RPMI8226 (cell line): ENCODE measurements around the gene MTCH1.
A peak's percentile ranks its signal among the peaks of the same experiment; 100 is the strongest.

Source experiments
- DNase-seq: peaks from one replicate; pipeline ENCODE4 v3.0.0-alpha.2; 2015

MTCH1 gene, protein sequence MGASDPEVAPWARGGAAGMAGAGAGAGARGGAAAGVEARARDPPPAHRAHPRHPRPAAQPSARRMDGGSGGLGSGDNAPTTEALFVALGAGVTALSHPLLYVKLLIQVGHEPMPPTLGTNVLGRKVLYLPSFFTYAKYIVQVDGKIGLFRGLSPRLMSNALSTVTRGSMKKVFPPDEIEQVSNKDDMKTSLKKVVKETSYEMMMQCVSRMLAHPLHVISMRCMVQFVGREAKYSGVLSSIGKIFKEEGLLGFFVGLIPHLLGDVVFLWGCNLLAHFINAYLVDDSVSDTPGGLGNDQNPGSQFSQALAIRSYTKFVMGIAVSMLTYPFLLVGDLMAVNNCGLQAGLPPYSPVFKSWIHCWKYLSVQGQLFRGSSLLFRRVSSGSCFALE

GRCh38 chr6:36985808-36986703 lies at the start of gene MTCH1:
Gene MTCH1, minus strand, starts transcription at chr6:36986196. Its CDS starts 23 bp downstream, at chr6:36986173.
- DNase-seq: peak; percentile 93

GRCh38 chr6:37033819-37034795 lies 48.1 kb upstream of the MTCH1 start:
- no peak for DNase-seq

- DNase-seq: no peak
Observed at GRCh38 chr6:37033255-37033654, 47.3 kb upstream of the MTCH1 start.

GRCh38 chr6:37032239-37032638 lies 46.2 kb upstream of the MTCH1 start:
- DNase-seq: no peak

GRCh38 chr6:37030599-37030998 lies 44.6 kb upstream of the MTCH1 start:
- DNase-seq: no peak

GRCh38 chr6:37029249-37029971 lies 43.4 kb upstream of the MTCH1 start:
- DNase-seq: peak; percentile 81

- DNase-seq: no peak
Observed at GRCh38 chr6:37027811-37028469, 41.9 kb upstream of the MTCH1 start.

DNA sequence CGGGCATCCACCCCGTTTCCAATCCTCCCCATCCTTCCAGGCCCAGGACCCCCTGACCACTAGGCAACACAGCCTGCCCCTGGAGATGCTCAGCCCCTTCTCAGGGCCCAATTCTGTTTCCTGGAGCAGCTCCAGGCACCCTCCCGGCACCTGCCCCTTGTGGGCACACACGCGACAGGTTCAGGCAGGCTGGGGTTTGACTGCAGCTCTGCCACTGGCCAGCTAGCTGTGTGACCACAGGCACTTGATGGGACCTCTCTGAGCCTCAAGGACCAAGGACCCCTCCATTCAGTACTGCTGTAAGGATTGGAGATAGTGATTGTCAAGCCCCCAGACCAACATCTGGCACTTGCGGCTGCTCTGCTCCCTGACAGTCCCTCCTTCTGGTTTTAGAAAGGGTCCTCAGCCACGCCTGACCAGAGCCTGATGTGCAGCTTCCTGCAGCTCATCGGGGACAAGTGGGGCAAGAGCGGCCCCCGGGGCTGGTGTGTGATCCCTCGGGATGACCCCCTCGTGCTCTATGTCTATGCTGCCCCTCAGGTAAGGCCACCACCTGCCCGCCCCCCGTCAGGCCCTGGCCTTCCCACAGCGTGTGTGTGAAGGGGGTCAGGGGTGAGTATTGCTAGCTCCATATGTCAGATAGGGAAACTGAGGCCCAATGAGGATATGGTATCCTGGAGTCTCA lies 41.2 kb upstream of the MTCH1 start:
- no peak for DNase-seq

DNA sequence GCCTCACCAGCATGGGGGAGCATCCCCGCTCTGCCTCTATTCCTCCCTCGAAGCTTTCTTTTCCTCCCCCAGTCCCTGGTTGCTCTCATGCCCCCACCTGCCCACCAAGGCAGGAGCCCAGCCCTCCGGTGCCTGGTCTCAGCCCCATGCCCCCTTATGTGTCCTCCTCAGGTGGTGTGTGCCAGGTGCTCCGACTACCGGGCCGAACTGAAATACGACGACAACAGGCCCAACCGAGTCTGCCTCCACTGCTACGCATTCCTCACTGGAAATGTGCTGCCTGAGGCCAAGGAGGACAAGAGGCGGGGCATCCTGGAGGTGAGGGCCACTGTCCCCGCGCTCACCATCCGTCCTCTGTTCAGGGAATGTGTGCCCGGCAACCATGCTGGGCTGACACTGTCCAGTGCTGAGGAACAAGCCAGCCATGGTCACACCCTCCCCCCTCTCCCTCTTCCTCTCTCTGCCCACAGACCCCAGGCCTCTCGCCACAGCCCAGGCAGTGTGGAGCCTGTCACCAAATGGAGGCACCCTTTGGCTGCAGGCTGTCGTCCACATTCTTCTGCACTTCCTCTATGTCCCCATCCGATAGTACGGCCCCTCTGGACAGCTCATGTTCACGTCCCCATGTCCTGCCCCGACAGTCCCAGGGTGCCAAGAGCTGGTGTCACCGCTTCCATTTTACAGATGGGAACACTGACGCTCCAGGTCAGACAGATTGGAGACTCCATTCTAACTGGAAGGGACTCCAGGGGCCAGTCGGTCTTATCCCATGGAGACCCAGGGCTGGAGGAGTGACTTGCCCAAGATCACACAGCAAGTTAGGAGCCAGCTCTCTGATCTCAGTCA lies 39.8 kb upstream of the MTCH1 start:
- DNase-seq: no peak

DNA sequence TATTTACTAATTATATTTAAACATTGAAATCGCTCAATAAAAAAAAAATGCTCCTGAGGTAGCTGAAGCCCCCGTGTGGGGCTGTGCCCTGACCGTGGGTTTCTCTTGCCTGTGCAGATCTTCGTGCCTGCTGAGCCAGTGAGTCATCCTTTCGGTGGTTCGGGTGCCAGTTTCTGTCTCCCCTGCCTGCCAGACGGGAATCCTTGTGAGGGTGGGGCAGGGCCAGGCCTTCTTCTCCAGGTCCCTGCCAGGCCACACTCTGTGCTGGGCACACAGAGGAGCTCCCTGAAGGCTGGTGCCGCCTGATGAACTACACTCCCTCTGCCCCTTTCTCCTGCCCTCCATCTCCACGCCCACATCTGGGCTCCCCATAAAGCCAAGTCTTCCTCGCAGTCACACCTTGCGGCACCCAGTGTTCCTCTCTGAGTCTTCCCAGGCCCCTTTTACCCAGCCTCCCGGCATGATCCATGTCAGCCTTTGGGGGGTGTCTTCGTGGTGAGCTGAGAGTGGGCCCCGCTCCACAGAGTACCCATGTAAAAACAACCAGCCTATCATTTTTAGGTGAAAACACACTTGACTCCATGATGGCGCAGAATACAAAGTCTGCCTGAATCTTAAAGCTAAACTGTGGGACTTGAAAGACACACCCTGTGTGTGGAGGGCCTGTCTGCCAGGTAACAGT lies 38.8 kb upstream of the MTCH1 start:
- peak; percentile 78 for DNase-seq

GRCh38 chr6:37022135-37022863 lies 36.3 kb upstream of the MTCH1 start:
- DNase-seq: no peak

DNA sequence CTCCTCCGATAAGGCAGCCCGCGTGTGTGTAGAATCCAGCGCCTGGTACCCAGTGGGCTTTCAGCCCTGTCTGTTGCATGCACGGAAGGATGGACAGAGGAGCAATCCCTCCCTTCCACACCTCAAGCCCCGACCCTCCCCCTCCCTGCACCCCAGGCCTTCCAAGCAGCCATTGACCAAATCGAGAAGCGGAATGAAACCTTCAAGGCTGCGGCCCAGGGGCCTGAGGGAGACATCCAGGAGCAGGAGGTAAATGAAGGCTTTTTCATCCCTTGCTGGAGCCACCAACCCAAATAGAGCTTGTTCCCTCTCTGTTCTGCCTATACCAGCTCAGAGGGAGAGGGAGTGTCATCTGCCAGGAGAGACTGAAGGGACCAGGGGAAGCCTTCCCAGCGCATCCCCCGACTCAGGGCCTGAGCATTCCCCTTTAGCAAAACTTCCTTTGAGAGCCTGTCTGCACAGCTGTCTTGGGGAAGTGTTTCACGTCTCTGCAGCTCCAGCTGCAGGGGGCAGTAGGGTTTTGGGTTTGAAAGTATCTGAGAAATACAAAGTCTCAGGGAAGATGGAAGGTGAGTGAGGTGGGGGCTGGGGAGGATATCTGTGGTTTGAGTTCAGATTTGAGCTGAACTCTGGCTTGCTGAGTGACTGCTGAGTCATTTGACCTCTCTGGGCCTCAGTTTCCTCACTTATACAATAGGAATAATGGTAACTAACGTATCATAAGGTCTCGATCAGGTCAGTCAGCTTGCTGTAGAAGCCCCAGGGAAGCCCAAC lies 35.5 kb upstream of the MTCH1 start:
- DNase-seq: peak; percentile 58

- DNase-seq: no peak
Observed at GRCh38 chr6:37020812-37021211, 34.8 kb upstream of the MTCH1 start.

DNA sequence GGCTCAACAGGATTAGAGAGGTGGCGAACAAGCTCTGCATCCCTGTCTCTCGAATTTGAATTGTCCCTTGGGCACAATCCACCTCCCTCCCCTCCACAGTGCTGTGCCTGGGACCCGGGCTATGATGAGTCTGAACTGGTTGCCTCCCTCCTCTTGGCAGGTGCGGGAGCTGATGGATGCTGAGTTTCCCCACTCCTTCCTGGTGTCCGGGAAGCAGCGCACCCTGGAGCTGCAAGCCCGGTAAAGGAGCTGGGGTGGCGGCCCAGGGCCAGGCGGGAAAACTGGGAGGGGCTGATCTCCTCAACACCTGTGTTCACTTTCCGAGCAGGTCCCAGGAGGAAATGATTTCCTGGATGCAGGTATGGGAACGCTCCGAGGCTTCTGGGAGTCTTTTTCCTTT lies 34.4 kb upstream of the MTCH1 start:
- no peak for DNase-seq

- no peak for DNase-seq
Observed at GRCh38 chr6:37019065-37019450, 33.1 kb upstream of the MTCH1 start.

DNA sequence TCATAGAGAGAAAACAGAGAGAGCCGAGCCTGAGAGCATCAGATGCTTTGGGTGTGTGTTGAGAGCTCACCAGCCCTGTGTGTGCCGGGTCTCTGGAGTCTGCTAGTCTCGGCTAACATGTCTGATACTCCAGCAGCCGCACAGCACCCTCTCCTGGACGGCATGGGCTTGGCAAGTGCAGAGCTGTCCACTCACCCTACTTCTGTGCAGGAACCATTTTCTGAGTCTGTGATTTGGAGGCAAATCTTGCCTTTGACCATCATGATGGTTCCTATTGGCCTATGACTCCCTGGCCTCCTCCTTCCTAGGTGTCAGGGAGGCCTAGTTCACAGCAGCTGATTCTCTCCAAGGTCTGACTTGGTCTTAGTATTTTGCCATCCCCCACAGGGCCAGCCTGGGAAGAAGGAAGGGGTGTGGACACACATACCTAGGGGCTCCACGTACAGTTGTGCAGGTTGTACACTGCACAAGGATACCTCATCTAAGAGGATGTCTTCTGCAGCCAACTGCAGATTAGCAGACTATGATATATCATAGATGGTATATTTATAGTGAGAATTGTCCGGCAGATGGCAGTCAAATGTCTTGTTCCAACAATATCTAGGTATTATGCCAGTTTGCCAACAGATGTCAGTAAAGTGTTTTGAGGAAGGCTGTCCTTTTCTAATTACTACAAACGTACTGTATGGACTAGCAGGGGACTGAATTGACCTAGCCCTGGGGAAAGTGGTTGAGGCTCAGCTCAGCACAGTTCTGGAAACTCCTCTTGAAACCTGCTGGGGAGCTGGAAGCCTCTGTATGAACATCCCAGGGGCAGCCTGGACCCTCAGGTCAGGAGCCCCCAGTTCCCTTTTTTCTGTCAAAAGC lies 32.4 kb upstream of the MTCH1 start:
- DNase-seq: peak; percentile 91
